Measurements from ENCODE around the gene C1orf226. TPM values are rescaled to one million over a fixed set of nuclear protein-coding genes. Genes with fewer than 3 reads are reported as not detected.

Gene C1orf226
- total and polyA plus RNA-seq, 9 of the 15 experiments (the other 6 are each of a cell fraction or from before 2014, with no cell fraction given), result 0.10 to 1.4 (median 0.47) TPM

DNA sequence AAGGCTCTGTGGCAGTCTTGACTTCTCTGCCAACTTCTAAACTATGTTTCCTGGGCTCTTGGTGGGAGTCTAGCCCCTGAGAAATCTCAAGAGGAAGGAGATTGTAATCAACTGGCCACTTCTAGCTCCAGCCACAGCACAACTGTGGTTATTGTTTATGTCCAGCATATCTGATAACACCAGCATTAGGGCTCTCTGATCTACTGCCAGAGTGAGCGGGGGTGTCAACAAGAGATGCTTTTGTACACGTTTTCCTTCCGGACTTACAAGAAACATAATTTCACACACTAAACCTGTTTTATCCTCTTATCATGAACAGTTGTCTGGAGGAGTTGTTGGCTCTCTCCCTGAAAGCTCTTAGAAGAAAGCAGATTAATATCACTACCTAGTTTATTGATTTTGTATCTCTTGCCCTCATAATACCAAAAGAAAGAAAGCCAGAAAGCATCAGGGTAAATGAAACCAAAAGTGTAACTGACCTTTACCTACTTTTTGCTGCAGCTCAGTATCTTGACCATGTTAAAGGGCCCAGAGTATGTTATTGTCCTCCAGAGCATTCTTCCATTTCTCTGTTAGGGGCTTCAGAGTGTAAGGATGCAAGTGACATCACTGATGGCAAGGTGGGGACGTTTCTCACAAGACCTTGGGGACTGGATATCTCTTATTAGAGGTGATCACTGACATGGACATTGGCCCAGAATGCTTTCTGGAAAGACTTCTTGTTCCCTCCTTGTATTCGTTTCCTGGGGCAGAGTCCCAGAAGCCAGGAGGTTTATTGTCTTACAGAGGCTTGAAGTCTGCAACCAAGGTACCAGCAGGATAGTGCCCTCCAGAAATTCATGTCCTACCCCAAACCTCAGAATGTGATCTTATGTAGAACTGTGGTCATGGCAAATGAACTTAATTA is 40.0 kb downstream of the C1orf226 start (continued):
- TF ChIP-seq TAL1 (IDR thresholded peaks at IDR 0.05) (peak; percentile 61), ZNF778 (CRISPR knock-in tag; IDR thresholded peaks at IDR 0.05) (no peak), CBFA2T3 (IDR thresholded peaks at IDR 0.05) (peak; percentile 82), ZNF79 (CRISPR knock-in tag; IDR thresholded peaks at IDR 0.05; ENCODE audit: low read depth) (no peak), CBFA2T2 (conservative IDR thresholded peaks at IDR 0.05) (peak; percentile 49), SMC3 (conservative IDR thresholded peaks at IDR 0.05; ENCODE audit: insufficient read depth, low read depth, low read length) (no peak), KDM1A (IDR thresholded peaks at IDR 0.05) (peak; percentile 70 to 71), EWSR1 (IDR thresholded peaks at IDR 0.05; ENCODE audit: borderline replicate concordance, low read depth, partially characterized antibody) (no peak), FOXP1 (CRISPR knock-in tag; IDR thresholded peaks at IDR 0.05) (peak; percentile 81; the same call in 1 of the 2 replicates), MBD2 (IDR thresholded peaks at IDR 0.05; ENCODE audit: borderline replicate concordance, low read depth) (peak; percentile 52; the same call in 1 of the 2 replicates), SMAD3 (CRISPR knock-in tag; conservative IDR thresholded peaks at IDR 0.05) (0 out of 2 replicates have a peak, but pooled peaks have one; percentile 40), TBL1XR1 (IDR thresholded peaks at IDR 0.05; ENCODE audit: low read length in 2 of 2) (peak in 1 of 2 experiments; percentile 58; a peak in 2 of 4 replicates), POLR2AphosphoS5 (IDR thresholded peaks at IDR 0.05; ENCODE audit: control insufficient read depth, insufficient read depth, low read depth, low read length) (peak; percentile 35; the same call in 1 of the 2 replicates), MAZ (CRISPR knock-in tag; conservative IDR thresholded peaks at IDR 0.05 in 1 of 2, IDR thresholded peaks at IDR 0.05 in 1 of 2) (0 out of 4 replicates have a peak, but pooled peaks of 1 of the 2 experiments have one; percentile 21), FOXA3 (CRISPR knock-in tag; conservative IDR thresholded peaks at IDR 0.05 in 1 of 2, IDR thresholded peaks at IDR 0.05 in 1 of 2) (peak; percentile 48 to 64; a peak in 2 of 4 replicates)
- TF ChIP-seq, protein P1, sequence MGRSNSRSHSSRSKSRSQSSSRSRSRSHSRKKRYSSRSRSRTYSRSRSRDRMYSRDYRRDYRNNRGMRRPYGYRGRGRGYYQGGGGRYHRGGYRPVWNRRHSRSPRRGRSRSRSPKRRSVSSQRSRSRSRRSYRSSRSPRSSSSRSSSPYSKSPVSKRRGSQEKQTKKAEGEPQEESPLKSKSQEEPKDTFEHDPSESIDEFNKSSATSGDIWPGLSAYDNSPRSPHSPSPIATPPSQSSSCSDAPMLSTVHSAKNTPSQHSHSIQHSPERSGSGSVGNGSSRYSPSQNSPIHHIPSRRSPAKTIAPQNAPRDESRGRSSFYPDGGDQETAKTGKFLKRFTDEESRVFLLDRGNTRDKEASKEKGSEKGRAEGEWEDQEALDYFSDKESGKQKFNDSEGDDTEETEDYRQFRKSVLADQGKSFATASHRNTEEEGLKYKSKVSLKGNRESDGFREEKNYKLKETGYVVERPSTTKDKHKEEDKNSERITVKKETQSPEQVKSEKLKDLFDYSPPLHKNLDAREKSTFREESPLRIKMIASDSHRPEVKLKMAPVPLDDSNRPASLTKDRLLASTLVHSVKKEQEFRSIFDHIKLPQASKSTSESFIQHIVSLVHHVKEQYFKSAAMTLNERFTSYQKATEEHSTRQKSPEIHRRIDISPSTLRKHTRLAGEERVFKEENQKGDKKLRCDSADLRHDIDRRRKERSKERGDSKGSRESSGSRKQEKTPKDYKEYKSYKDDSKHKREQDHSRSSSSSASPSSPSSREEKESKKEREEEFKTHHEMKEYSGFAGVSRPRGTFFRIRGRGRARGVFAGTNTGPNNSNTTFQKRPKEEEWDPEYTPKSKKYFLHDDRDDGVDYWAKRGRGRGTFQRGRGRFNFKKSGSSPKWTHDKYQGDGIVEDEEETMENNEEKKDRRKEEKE (IDR thresholded peaks at IDR 0.05; ENCODE audit: borderline replicate concordance in 1 of 2, control insufficient read depth in 1 of 2, low read depth in 2 of 2, low read length in 1 of 2), result no peak
- TF ChIP-seq, protein P2, sequence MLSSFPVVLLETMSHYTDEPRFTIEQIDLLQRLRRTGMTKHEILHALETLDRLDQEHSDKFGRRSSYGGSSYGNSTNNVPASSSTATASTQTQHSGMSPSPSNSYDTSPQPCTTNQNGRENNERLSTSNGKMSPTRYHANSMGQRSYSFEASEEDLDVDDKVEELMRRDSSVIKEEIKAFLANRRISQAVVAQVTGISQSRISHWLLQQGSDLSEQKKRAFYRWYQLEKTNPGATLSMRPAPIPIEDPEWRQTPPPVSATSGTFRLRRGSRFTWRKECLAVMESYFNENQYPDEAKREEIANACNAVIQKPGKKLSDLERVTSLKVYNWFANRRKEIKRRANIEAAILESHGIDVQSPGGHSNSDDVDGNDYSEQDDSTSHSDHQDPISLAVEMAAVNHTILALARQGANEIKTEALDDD (IDR thresholded peaks at IDR 0.05), result peak; percentile 48; the same call in 1 of the 2 replicates
- TF ChIP-seq, protein P3, sequence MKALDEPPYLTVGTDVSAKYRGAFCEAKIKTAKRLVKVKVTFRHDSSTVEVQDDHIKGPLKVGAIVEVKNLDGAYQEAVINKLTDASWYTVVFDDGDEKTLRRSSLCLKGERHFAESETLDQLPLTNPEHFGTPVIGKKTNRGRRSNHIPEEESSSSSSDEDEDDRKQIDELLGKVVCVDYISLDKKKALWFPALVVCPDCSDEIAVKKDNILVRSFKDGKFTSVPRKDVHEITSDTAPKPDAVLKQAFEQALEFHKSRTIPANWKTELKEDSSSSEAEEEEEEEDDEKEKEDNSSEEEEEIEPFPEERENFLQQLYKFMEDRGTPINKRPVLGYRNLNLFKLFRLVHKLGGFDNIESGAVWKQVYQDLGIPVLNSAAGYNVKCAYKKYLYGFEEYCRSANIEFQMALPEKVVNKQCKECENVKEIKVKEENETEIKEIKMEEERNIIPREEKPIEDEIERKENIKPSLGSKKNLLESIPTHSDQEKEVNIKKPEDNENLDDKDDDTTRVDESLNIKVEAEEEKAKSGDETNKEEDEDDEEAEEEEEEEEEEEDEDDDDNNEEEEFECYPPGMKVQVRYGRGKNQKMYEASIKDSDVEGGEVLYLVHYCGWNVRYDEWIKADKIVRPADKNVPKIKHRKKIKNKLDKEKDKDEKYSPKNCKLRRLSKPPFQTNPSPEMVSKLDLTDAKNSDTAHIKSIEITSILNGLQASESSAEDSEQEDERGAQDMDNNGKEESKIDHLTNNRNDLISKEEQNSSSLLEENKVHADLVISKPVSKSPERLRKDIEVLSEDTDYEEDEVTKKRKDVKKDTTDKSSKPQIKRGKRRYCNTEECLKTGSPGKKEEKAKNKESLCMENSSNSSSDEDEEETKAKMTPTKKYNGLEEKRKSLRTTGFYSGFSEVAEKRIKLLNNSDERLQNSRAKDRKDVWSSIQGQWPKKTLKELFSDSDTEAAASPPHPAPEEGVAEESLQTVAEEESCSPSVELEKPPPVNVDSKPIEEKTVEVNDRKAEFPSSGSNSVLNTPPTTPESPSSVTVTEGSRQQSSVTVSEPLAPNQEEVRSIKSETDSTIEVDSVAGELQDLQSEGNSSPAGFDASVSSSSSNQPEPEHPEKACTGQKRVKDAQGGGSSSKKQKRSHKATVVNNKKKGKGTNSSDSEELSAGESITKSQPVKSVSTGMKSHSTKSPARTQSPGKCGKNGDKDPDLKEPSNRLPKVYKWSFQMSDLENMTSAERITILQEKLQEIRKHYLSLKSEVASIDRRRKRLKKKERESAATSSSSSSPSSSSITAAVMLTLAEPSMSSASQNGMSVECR (CRISPR knock-in tag; IDR thresholded peaks at IDR 0.05), result no peak
